Endodermal cell (in vitro differentiated cells): ENCODE results near the gene CDH23. TPM values are rescaled to one million over a fixed set of nuclear protein-coding genes. Genes with fewer than 3 reads are reported as not detected.

Experiments
- DNase-seq: peaks from one replicate; pipeline ENCODE4 v3.0.0-alpha.2; 2017
- H3K27ac ChIP-seq: 2 replicates; pipeline ENCODE4 v1.5.1; 2013; ENCODE audit warnings: mild to moderate bottlenecking, low read depth, low read length, moderate library complexity
- H3K27me3 ChIP-seq: 2 replicates; pipeline ENCODE4 v1.6.1; 2013; ENCODE audit warnings: mild to moderate bottlenecking, low read length, moderate library complexity; ENCODE audit not compliant: insufficient read depth, control insufficient read depth, poor library complexity, severe bottlenecking
- H3K36me3 ChIP-seq: 2 replicates; pipeline ENCODE4 v1.7.0; 2013; ENCODE audit warnings: mild to moderate bottlenecking, low read length, moderate library complexity; ENCODE audit not compliant: control insufficient read depth, insufficient read depth
- H3K4me1 ChIP-seq: one replicate; pipeline ENCODE4 v1.7.0; 2013; ENCODE audit warnings: low read length; ENCODE audit not compliant: control insufficient read depth, insufficient read depth
- H3K4me3 ChIP-seq: 2 replicates; pipeline ENCODE4 v1.5.1; 2013; ENCODE audit warnings: mild to moderate bottlenecking, low read length, moderate library complexity
- H3K9ac ChIP-seq: 2 replicates; pipeline ENCODE4 v1.6.1; 2013; ENCODE audit warnings: mild to moderate bottlenecking, low read length, moderate library complexity; ENCODE audit not compliant: poor library complexity, severe bottlenecking; ENCODE audit errors: extremely low read depth
- H3K9me3 ChIP-seq: 2 replicates; pipeline ENCODE4 v1.6.1; 2013; ENCODE audit warnings: mild to moderate bottlenecking, low read length, moderate library complexity; ENCODE audit not compliant: control insufficient read depth
- H3K27ac Mint-ChIP-seq: 2 replicates; pipeline ENCODE4 v1.8.0; 2020; ENCODE audit warnings: mixed read lengths
- H3K27me3 Mint-ChIP-seq: 2 replicates; pipeline ENCODE4 v1.8.0; 2021; ENCODE audit warnings: mild to moderate bottlenecking, mixed read lengths; ENCODE audit not compliant: insufficient read depth
- H3K36me3 Mint-ChIP-seq: 2 replicates; pipeline ENCODE4 v1.8.0; 2020; ENCODE audit warnings: low read depth, mixed read lengths
- H3K4me1 Mint-ChIP-seq: 2 replicates; pipeline ENCODE4 v1.8.0; 2020; ENCODE audit warnings: mixed read lengths
- H3K4me3 Mint-ChIP-seq: 2 replicates; pipeline ENCODE4 v1.8.0; 2020; ENCODE audit warnings: mild to moderate bottlenecking, moderate library complexity, mixed read lengths
- H3K9me3 Mint-ChIP-seq: 2 replicates; pipeline ENCODE4 v1.8.0; 2020; ENCODE audit warnings: mild to moderate bottlenecking, mixed read lengths
- CTCF ChIP-seq: fragments of 200-600 bp; sonication (generic); conservative IDR thresholded peaks from 2 replicates; pipeline ENCODE4 v1.5.0; 2021; ENCODE audit warnings: antibody characterized with exemption, mild to moderate bottlenecking
- WGBS, 2 experiments: methylation state at CpG; one replicate each; pipeline versions ENCODE4 v1.1.5 to v1.1.7; 2013; ENCODE audit warnings: missing lambda C conversion rate in 2 of 2, mixed read lengths in 1 of 2; ENCODE audit not compliant: insufficient coverage in 1 of 2, insufficient read length in 1 of 2; 5-methylcytosine and 5-hydroxymethylcytosine counted together
- total RNA-seq, 2 donors: library from RNA; stranded (reverse); fragmentation: NEBNext Ultra II Directional in 1 of 2; extraction: Animal tissue kit (Norgen Biotek cat#: 25700) in 1 of 2; gene quantifications; 2 replicates in 1 of 2; 3 replicates in 1 of 2; pipeline ENCODE4 v1.2.1, GENCODE V29; 2021

CDH23 gene
- total RNA-seq, 2 donors from 2014 or later, result 2.1 to 4.2 TPM

GRCh38 chr10:71424496-71425194 is 27.9 kb downstream of the CDH23 start:
- peak; percentile 35 for DNase-seq
- 88 to 91% methylated on average over 6 to 9 of the region's 9 CpGs for WGBS, 2 experiments
- no peaks in the 10 kb centered on the region for H3K9me3 ChIP-seq
- no peak overlapping the region for H3K27ac ChIP-seq
- H3K36me3 ChIP-seq, result no peaks in the 10 kb centered on the region
- peaks cover 5% of the 10 kb centered on the region for H3K27me3 Mint-ChIP-seq
- H3K9ac ChIP-seq, result no peak overlapping the region
- no peaks in the 10 kb centered on the region for H3K36me3 Mint-ChIP-seq
- H3K4me3 ChIP-seq, result no peak overlapping the region
- no peak overlapping the region for H3K27ac Mint-ChIP-seq
- H3K4me3 Mint-ChIP-seq, result no peak overlapping the region
- no peak for TF ChIP-seq CTCF
- no peaks in the 10 kb centered on the region for H3K4me1 ChIP-seq
- H3K27me3 ChIP-seq, result no peaks in the 10 kb centered on the region
- no peaks in the 10 kb centered on the region for H3K9me3 Mint-ChIP-seq
- H3K4me1 Mint-ChIP-seq, result no peaks in the 10 kb centered on the region

GRCh38 chr10:71426058-71426605 is 29.4 kb downstream of the CDH23 start:
- Histone ChIP-seq H3K27me3 (no peaks in the 10 kb centered on the region), H3K27ac (no peak overlapping the region), H3K9ac (no peak overlapping the region), H3K4me1 (no peaks in the 10 kb centered on the region), H3K9me3 (no peaks in the 10 kb centered on the region), H3K36me3 (no peaks in the 10 kb centered on the region), H3K4me3 (no peak overlapping the region)
- H3K4me3 Mint-ChIP-seq, result no peak overlapping the region
- peaks cover 5% of the 10 kb centered on the region for H3K27me3 Mint-ChIP-seq
- no peaks in the 10 kb centered on the region for H3K36me3 Mint-ChIP-seq
- TF ChIP-seq CTCF, result no peak
- peak; percentile 46 for DNase-seq
- no peak overlapping the region for H3K27ac Mint-ChIP-seq
- WGBS, 2 experiments, result 88 to 100% methylated on average over 3 to 6 of the region's 6 CpGs
- H3K9me3 Mint-ChIP-seq, result no peaks in the 10 kb centered on the region
- H3K4me1 Mint-ChIP-seq, result peaks cover 2% of the 10 kb centered on the region

- no peak for TF ChIP-seq CTCF
- no peak overlapping the region for H3K4me3 ChIP-seq
- H3K9ac ChIP-seq, result no peak overlapping the region
- Mint-ChIP-seq H3K4me3 (no peak overlapping the region), H3K4me1 (peaks cover 2% of the 10 kb centered on the region), H3K27ac (no peak overlapping the region), H3K9me3 (no peaks in the 10 kb centered on the region), H3K27me3 (peaks cover 5% of the 10 kb centered on the region), H3K36me3 (no peaks in the 10 kb centered on the region)
- H3K9me3 ChIP-seq, result no peaks in the 10 kb centered on the region
- peak; percentile 15 for DNase-seq
- 90 to 100% methylated on average over 4 to 5 of the region's 5 CpGs for WGBS, 2 experiments
- H3K4me1 ChIP-seq, result no peaks in the 10 kb centered on the region
- no peaks in the 10 kb centered on the region for H3K27me3 ChIP-seq
- H3K27ac ChIP-seq, result no peak overlapping the region
- H3K36me3 ChIP-seq, result no peaks in the 10 kb centered on the region
Observed at GRCh38 chr10:71427246-71427645, 30.5 kb downstream of the CDH23 start.
